Measurements from ENCODE around the gene RNASEH2B.

GRCh38 chr13:50892210-50892944 lies 17.2 kb upstream of the RNASEH2B start:
- TF ChIP-seq, protein P1, sequence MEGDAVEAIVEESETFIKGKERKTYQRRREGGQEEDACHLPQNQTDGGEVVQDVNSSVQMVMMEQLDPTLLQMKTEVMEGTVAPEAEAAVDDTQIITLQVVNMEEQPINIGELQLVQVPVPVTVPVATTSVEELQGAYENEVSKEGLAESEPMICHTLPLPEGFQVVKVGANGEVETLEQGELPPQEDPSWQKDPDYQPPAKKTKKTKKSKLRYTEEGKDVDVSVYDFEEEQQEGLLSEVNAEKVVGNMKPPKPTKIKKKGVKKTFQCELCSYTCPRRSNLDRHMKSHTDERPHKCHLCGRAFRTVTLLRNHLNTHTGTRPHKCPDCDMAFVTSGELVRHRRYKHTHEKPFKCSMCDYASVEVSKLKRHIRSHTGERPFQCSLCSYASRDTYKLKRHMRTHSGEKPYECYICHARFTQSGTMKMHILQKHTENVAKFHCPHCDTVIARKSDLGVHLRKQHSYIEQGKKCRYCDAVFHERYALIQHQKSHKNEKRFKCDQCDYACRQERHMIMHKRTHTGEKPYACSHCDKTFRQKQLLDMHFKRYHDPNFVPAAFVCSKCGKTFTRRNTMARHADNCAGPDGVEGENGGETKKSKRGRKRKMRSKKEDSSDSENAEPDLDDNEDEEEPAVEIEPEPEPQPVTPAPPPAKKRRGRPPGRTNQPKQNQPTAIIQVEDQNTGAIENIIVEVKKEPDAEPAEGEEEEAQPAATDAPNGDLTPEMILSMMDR (IDR thresholded peaks at IDR 0.05) = no peak
- no peak for TF ChIP-seq EZH2phosphoT487 (IDR thresholded peaks at IDR 0.05)
- TF ChIP-seq EZH2 (IDR thresholded peaks at IDR 0.05) = no peak
